ENCODE measurements around the gene SHH. TPM values are rescaled to one million over a fixed set of nuclear protein-coding genes. Genes with fewer than 3 reads are reported as not detected.

The SHH gene
- total and polyA plus RNA-seq, 2 donors (not counting 1 experiment from before 2014, with no cell fraction given) = under 0.01 TPM; not detected in 1

- H3K9me3 ChIP-seq (ENCODE audit: control insufficient read depth, insufficient read depth, low read depth, low read length) = no peaks in the 10 kb centered on the region
- DNase-seq (ENCODE audit: low read depth in 2 of 2) = no peak
- peaks cover 3% of the 10 kb centered on the region for H3K4me1 ChIP-seq (ENCODE audit: control insufficient read depth, extremely low read depth, insufficient read depth, low read length)
- no peak overlapping the region for H3K4me3 ChIP-seq (replicated peaks in 1 of 4; ENCODE audit: control extremely low read depth in 1 of 4, insufficient read depth in 1 of 4, low read depth in 3 of 4, low read length in 4 of 4)
- no peak overlapping the region for H3K9ac ChIP-seq (ENCODE audit: insufficient read depth, low read length)
- H3K27ac ChIP-seq (ENCODE audit: insufficient read depth, low read length) = no peak overlapping the region
- H3K36me3 ChIP-seq (ENCODE audit: control insufficient read depth, insufficient read depth, low read length) = no peaks in the 10 kb centered on the region
- H2AFZ ChIP-seq (ENCODE audit: low read length) = no peak overlapping the region
- no peaks in the 10 kb centered on the region for H3K79me2 ChIP-seq (ENCODE audit: control insufficient read depth, insufficient read depth, low read length)
- TF ChIP-seq EZH2 (IDR thresholded peaks at IDR 0.05; ENCODE audit: low read length, missing control alignments) (no peak), CTCF (conservative IDR thresholded peaks at IDR 0.05 in 1 of 2, IDR thresholded peaks at IDR 0.05 in 1 of 2; ENCODE audit: low read depth in 1 of 2, low read length in 2 of 2) (no peak)
- no peaks in the 10 kb centered on the region for H4K20me1 ChIP-seq (ENCODE audit: control insufficient read depth, extremely low read depth, insufficient read depth, low read length)
- peaks cover 55% of the 10 kb centered on the region for H3K27me3 ChIP-seq (ENCODE audit: control insufficient read depth, insufficient read depth, low read length)
- H3K4me2 ChIP-seq (ENCODE audit: extremely low read depth, insufficient read depth, low read length) = no peak overlapping the region
Measured at GRCh38 chr7:155807065-155807671, 5.1 kb downstream of the SHH start.

GRCh38 chr7:155806096-155806871, 6.0 kb downstream of the SHH start:
- H3K4me2 ChIP-seq (ENCODE audit: extremely low read depth, insufficient read depth, low read length) = no peak overlapping the region
- no peaks in the 10 kb centered on the region for H3K36me3 ChIP-seq (ENCODE audit: control insufficient read depth, insufficient read depth, low read length)
- H3K9ac ChIP-seq (ENCODE audit: insufficient read depth, low read length) = no peak overlapping the region
- no peaks in the 10 kb centered on the region for H3K9me3 ChIP-seq (ENCODE audit: control insufficient read depth, insufficient read depth, low read depth, low read length)
- H3K4me3 ChIP-seq (replicated peaks in 1 of 4; ENCODE audit: control extremely low read depth in 1 of 4, insufficient read depth in 1 of 4, low read depth in 3 of 4, low read length in 4 of 4) = peak overlapping the region in 1 of 4 experiments; percentile 44
- H3K79me2 ChIP-seq (ENCODE audit: control insufficient read depth, insufficient read depth, low read length) = no peaks in the 10 kb centered on the region
- DNase-seq (ENCODE audit: low read depth in 2 of 2) = no peak
- no peak overlapping the region for H3K27ac ChIP-seq (ENCODE audit: insufficient read depth, low read length)
- peaks cover 51% of the 10 kb centered on the region for H3K27me3 ChIP-seq (ENCODE audit: control insufficient read depth, insufficient read depth, low read length)
- no peak overlapping the region for H2AFZ ChIP-seq (ENCODE audit: low read length)
- H4K20me1 ChIP-seq (ENCODE audit: control insufficient read depth, extremely low read depth, insufficient read depth, low read length) = no peaks in the 10 kb centered on the region
- TF ChIP-seq CTCF (conservative IDR thresholded peaks at IDR 0.05 in 1 of 2, IDR thresholded peaks at IDR 0.05 in 1 of 2; ENCODE audit: low read depth in 1 of 2, low read length in 2 of 2) (no peak), EZH2 (IDR thresholded peaks at IDR 0.05; ENCODE audit: low read length, missing control alignments) (peak; percentile 69)
- H3K4me1 ChIP-seq (ENCODE audit: control insufficient read depth, extremely low read depth, insufficient read depth, low read length) = peaks cover 3% of the 10 kb centered on the region

- Histone ChIP-seq H3K79me2 (ENCODE audit: control insufficient read depth, insufficient read depth, low read length) (no peaks in the 10 kb centered on the region), H3K9ac (ENCODE audit: insufficient read depth, low read length) (no peak overlapping the region), H3K27ac (ENCODE audit: insufficient read depth, low read length) (no peak overlapping the region), H3K4me3 (replicated peaks in 1 of 4; ENCODE audit: control extremely low read depth in 1 of 4, insufficient read depth in 1 of 4, low read depth in 3 of 4, low read length in 4 of 4) (peak overlapping the region in 3 of 4 experiments; percentile 12 to 44 (median 32)), H4K20me1 (ENCODE audit: control insufficient read depth, extremely low read depth, insufficient read depth, low read length) (no peaks in the 10 kb centered on the region), H3K4me2 (ENCODE audit: extremely low read depth, insufficient read depth, low read length) (peak overlapping the region; percentile 77), H3K9me3 (ENCODE audit: control insufficient read depth, insufficient read depth, low read depth, low read length) (no peaks in the 10 kb centered on the region), H3K4me1 (ENCODE audit: control insufficient read depth, extremely low read depth, insufficient read depth, low read length) (peaks cover 3% of the 10 kb centered on the region), H3K27me3 (ENCODE audit: control insufficient read depth, insufficient read depth, low read length) (peaks cover 50% of the 10 kb centered on the region), H2AFZ (ENCODE audit: low read length) (peak overlapping the region; percentile 4), H3K36me3 (ENCODE audit: control insufficient read depth, insufficient read depth, low read length) (no peaks in the 10 kb centered on the region)
- TF ChIP-seq CTCF (conservative IDR thresholded peaks at IDR 0.05 in 1 of 2, IDR thresholded peaks at IDR 0.05 in 1 of 2; ENCODE audit: low read depth in 1 of 2, low read length in 2 of 2) (no peak), EZH2 (IDR thresholded peaks at IDR 0.05; ENCODE audit: low read length, missing control alignments) (no peak)
- no peak for DNase-seq (ENCODE audit: low read depth in 2 of 2)
Measured at GRCh38 chr7:155805826-155806095, 6.5 kb downstream of the SHH start.
